GM18867 (cell line): ENCODE data around the gene SLX4.
A peak's percentile ranks its signal among the peaks of the same experiment; 100 is the strongest.
"Not testable (repeated sequence)": the region's sequence is repeated elsewhere in the genome, so short reads cannot be mapped to it uniquely, and the experiment has no call there.

Source experiments
- ATAC-seq: cut with Tn5 transposase; IDR thresholded peaks from one replicate; pipeline ENCODE4 v1.9.1; 2021; ENCODE audit warnings: mild to moderate bottlenecking, moderate library complexity; ENCODE audit not compliant: unreplicated experiment

SLX4 gene

DNA sequence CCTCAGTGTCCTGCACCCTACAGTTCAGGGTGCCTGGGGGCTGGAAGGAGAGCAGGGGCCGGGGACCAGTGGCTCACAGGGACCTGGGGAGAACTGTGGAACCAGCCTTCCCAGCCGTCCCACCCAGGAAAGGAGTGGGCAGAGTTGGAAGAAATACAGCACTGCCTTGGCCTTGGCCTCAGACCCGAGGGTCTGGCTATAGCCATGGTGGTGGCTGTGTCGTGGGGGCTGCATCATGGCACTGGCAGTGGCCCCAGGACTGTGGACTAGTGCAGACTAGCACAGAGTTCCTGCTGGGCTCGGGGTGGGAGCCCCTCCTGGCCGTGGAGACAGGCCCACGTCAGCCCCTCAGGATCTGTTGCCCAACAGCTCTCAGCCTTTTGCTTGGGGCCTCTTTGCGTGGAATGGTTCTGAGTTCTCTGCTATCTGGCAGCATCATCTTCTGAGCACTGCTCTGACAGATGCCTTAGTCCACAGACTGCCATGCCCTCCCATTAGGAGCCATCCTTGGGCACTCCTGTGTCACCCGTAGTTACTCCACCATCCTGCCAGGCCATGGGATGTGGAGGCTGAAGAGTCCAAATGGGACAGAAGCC is 30.5 kb upstream of the SLX4 start:
- no peak for ATAC-seq

- ATAC-seq = no peak
Observed at GRCh38 chr16:3640632-3641501, 29.5 kb upstream of the SLX4 start.

DNA sequence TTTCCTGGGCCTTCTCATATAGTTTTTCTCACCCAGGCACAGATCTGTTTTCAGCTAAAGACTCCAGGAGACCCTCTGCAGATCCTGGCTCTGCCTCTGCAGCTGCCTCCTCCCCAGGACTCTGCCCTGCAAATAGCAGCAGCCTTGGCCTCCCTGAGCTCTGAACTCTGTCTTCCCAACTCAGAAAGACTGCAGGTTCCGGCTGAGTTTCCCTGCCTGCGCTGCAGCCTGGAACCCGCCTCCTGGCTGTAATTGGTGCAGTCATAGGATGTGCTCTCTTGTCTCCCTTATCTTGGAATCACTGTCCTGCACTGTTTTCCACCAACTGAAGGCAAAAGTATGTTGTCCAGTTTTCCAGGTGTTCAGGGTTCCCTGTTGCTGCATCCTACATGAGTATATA is 28.8 kb upstream of the SLX4 start:
- no peak for ATAC-seq

- ATAC-seq = no peak
Observed at GRCh38 chr16:3638916-3639644, 27.7 kb upstream of the SLX4 start.

GRCh38 chr16:3637371-3637923 is 26.0 kb upstream of the SLX4 start:
- no peak for ATAC-seq

GRCh38 chr16:3625911-3626732 is 14.7 kb upstream of the SLX4 start:
- ATAC-seq = peak; percentile 64

- ATAC-seq = no peak
Observed at GRCh38 chr16:3625331-3625730, 13.9 kb upstream of the SLX4 start.

- ATAC-seq = no peak
Observed at GRCh38 chr16:3623642-3624041, 12.2 kb upstream of the SLX4 start.

GRCh38 chr16:3618769-3619141 is 7.3 kb upstream of the SLX4 start:
- ATAC-seq = no peak

DNA sequence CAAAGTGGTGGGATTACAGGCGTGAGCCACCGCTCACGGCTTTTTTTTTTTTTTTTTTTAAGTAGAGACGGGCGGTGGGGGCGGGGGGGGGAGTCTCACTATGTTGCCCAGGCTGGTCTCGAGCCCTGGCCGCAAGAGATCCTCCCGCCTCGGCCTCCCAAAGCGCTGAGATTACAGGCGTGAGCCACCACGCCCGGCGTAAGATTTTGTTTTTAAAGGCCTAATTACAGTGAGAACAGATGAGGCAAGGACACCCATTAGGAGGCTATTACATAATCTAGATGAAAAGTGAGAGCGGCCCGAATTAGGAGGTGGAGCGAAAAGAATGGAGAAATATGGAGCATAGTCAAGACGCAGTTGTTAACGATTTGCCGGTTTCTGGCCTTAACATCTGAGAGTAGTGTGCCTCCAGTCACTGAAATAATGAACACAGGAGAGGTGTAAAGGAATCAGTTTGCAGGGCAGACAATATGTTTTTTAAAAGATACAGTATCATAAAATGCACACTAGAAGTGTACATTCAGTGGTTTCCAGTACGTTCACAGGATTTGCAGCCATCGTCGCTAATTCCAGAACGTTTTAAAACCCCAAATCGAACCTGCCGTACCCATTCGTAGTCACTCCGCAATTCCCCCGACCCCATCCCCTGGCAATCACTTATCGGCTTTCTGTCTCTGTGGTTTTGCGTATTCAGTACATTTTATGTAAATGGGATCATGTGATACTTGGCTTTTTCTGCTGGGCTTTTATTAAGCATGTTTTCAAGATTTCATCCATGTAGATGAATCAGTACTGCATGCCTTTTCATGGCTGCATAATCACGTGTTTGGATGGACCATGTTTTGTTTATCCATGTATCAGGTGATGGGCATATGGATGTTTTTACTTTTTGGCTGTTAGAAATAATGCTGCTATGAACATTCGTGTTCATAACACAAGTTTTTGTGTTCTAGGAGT is 1.4 kb upstream of the SLX4 start:
- ATAC-seq = no peak

DNA sequence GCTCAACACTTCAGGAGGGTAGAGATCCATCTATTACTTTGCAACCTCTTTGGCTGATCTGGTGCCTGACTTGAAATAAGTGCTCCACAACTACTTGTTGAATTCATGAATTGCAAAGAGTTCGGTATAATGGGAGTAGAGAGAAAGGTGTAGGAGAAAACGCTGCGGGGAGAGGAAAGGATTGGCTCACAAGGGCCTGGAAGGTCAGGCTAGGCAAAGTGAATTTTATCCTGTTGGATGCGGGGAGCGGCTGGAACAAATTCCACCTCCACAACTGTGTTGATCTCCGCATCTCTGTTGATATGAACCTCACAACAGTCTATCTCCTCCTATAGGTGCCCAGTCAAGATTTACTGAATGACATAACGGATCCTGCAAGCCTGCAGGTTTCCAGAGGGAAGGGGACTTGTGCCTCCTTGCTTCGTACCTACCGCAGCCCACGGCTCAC is 684 bp downstream of the SLX4 start:
- no peak for ATAC-seq

DNA sequence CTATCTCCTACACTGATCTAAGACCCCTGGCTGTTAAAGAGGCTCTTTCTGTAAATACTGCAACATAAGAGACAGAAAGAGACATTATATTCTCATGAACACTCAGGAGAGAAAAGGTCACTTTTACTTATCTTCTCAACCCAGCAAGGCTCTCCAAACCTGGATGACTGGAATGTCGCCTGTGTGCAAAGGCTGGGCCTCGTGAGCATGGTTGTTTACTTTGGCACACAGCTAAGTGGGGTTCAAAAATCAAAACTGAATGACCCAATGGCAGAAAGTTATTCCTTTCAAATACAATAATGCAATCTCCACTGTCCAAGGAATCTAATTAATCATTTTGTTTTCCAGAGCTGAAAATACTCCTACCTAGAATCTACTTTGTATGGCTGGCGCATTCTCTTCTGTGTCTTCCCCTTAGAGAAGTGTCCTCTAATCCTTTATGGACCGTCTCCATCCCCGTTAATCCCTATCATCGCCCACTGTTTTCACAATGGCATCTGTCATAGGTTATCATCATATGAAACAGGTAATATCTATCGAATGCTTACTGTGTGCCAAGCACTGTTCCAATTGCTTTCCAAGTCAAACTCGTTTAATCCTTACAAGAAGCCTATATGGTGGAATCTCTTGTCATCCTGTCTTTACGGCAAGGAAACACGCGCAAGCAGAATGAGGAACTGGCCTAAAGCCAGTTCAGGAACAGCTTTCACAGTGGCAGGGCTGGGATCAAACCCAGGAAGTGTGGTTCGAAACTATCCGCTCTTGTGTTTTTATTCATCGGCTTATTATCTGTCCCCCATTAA is 1.3 kb downstream of the SLX4 start:
- ATAC-seq = no peak

GRCh38 chr16:3608976-3609375 is 2.4 kb downstream of the SLX4 start:
- ATAC-seq = not testable (repeated sequence)

DNA sequence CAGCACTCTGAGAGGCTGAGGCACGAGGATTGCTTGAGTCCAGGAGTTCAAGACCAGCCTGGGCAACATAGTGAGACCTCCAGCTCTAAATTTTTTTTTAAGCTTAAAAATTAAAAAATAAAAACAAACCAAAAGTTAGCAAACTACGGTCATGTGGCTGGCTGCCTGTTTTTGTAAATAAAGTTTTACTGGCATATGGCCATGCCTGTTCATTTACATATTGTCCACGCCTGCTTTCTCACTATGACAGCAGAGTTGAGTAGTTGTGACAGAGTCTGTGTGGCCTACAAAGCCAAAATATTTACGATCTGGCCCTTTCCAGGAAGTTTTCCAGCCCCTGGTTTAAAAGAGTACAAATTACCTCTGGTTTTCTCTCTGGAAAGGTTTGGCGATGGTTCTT is 3.3 kb downstream of the SLX4 start:
- no peak for ATAC-seq

GRCh38 chr16:3607634-3608033 is 3.8 kb downstream of the SLX4 start:
- no peak for ATAC-seq

- ATAC-seq = no peak
Observed at GRCh38 chr16:3607161-3607560, 4.2 kb downstream of the SLX4 start.

GRCh38 chr16:3606441-3606840 is 5.0 kb downstream of the SLX4 start:
- no peak for ATAC-seq

- no peak for ATAC-seq
Observed at GRCh38 chr16:3602320-3602653, 9.1 kb downstream of the SLX4 start.
